ENCODE results near the gene JARID2. TPM values are rescaled to one million over a fixed set of nuclear protein-coding genes. Genes with fewer than 3 reads are reported as not detected.

The JARID2 gene
- total RNA-seq, 1 donor from 2014 or later, result 48.7 TPM

- Mint-ChIP-seq H3K9me3 (peaks cover 3% of the 10 kb centered on the region), H3K4me3 (peak overlapping the region; percentile 66), H3K27me3 (no peaks in the 10 kb centered on the region), H3K27ac (peak overlapping the region; percentile 76), H3K36me3 (ENCODE audit: low read depth) (peaks cover 33% of the 10 kb centered on the region), H3K4me1 (peaks cover 64% of the 10 kb centered on the region)
- no peak for DNase-seq
- intact Hi-C loops (cut with micrococcal nuclease), result loop anchor here (5.0 to 10.0 kb wide), 2 partner anchors 34 to 316 kb away; no protein-coding TSS in a partner anchor
These were observed 62.8 kb downstream of the JARID2 start for GRCh38 chr6:15308435-15309213.

DNA sequence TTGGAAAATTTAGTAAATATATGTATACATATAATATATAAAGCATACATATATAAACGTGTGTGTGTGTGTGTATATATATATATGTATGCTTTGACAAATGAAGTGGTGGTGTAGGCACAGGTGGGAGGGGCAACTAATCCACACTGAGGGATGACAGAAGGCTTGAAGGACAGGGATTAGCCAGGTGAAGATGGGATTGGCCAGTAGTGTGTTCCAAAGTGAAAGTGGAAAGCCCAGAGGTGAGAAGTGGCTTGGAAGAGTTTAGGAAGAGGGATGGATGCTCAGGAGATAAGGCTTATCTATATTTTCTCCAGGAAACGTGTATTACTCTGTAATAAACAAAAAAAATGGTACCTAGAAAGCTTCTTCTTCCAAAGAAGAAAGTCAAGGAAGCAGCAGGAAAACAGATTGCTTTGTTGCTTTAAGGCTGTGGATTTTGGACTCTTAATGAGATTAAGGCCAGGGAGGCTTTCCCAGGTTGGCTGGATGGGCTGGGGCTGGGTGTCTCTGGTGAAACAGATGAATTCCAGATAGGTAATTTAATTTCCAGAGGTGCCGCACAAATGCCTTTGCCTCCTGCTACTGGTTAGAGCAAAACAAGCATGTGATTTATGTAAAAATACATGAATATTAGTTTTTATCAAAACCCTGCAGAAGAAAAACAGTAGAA lies 63.9 kb downstream of the JARID2 start:
- Mint-ChIP-seq H3K4me1 (peaks cover 65% of the 10 kb centered on the region), H3K36me3 (ENCODE audit: low read depth) (peaks cover 30% of the 10 kb centered on the region), H3K9me3 (peaks cover 3% of the 10 kb centered on the region), H3K27me3 (no peaks in the 10 kb centered on the region), H3K27ac (peak overlapping the region; percentile 74), H3K4me3 (no peak overlapping the region)
- intact Hi-C loops (cut with micrococcal nuclease), result loop anchor here (5.0 to 10.0 kb wide), 2 partner anchors 33 to 315 kb away; no protein-coding TSS in a partner anchor
- DNase-seq, result no peak

DNA sequence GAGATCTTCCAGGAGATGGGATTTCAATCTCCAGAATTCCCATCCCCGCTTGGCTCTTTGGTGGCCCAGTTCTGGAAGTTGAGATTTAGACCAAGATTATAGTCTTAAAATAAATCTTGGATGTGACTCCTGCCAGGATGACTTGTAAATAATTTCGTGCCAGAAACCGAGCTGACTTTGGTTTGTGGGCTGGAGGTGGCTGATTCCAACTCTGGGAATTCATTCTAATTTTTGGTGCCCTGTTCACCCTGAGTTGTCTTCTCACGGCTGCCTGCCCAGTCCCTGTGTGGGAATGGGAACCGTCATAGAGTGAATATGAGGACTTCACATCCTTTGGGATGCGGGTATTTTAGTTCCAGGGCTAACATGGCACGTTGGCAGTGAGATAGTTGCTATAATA lies 64.8 kb downstream of the JARID2 start:
- Mint-ChIP-seq H3K27ac (no peak overlapping the region), H3K4me1 (peaks cover 60% of the 10 kb centered on the region), H3K9me3 (peaks cover 3% of the 10 kb centered on the region), H3K36me3 (ENCODE audit: low read depth) (peaks cover 26% of the 10 kb centered on the region), H3K4me3 (no peak overlapping the region), H3K27me3 (no peaks in the 10 kb centered on the region)
- intact Hi-C loops (cut with micrococcal nuclease), result no loop called here
- no peak for DNase-seq

DNA sequence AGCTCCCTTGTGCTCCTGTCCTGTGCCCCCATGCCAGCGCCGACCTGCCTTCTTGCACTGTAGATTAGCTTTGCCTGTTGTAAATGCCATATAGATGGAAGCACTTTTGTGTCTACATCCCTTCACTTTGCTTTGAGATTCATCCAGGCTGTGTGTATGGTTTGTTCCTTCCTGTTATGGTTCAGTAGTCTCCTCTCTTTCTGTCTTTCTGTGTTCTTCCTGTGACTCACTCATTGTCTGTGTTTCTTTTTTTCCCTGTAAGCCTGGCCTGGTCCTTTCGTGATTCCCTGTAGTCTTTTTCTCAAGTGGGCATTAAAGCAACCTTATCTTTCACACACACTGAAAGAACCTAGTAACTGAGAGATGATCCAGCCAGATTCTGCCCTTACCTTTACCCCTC lies 66.6 kb downstream of the JARID2 start:
- DNase-seq, result peak; percentile 68
- peaks cover 24% of the 10 kb centered on the region for H3K36me3 Mint-ChIP-seq (ENCODE audit: low read depth)
- peak overlapping the region; percentile 85 for H3K27ac Mint-ChIP-seq
- peaks cover 71% of the 10 kb centered on the region for H3K4me1 Mint-ChIP-seq
- intact Hi-C loops (cut with micrococcal nuclease), result loop anchor here (2.0 kb wide), 1 partner anchor 14 kb away; no protein-coding TSS in a partner anchor
- peaks cover 3% of the 10 kb centered on the region for H3K9me3 Mint-ChIP-seq
- peak overlapping the region; percentile 12 for H3K4me3 Mint-ChIP-seq
- no peaks in the 10 kb centered on the region for H3K27me3 Mint-ChIP-seq

GRCh38 chr6:15313367-15313766 lies 67.5 kb downstream of the JARID2 start:
- H3K4me3 Mint-ChIP-seq, result no peak overlapping the region

GRCh38 chr6:15316754-15317153 lies 70.9 kb downstream of the JARID2 start:
- Mint-ChIP-seq H3K27me3 (no peaks in the 10 kb centered on the region), H3K4me3 (peak overlapping the region; percentile 21), H3K4me1 (peaks cover 83% of the 10 kb centered on the region), H3K27ac (peak overlapping the region; percentile 31), H3K36me3 (ENCODE audit: low read depth) (peaks cover 30% of the 10 kb centered on the region), H3K9me3 (no peaks in the 10 kb centered on the region)
- intact Hi-C loops (cut with micrococcal nuclease), result loop anchor here (2.0 kb wide), 1 partner anchor 16 kb away; no protein-coding TSS in a partner anchor
- DNase-seq, result no peak

More at GRCh38 chr6:15313367-15313766, 67.5 kb downstream of the JARID2 start:
- no peak for DNase-seq
- Mint-ChIP-seq H3K27ac (no peak overlapping the region), H3K27me3 (no peaks in the 10 kb centered on the region), H3K9me3 (peaks cover 3% of the 10 kb centered on the region), H3K36me3 (ENCODE audit: low read depth) (peaks cover 25% of the 10 kb centered on the region), H3K4me1 (peaks cover 72% of the 10 kb centered on the region)
- intact Hi-C loops (cut with micrococcal nuclease), result loop anchor here (2.0 kb wide), 1 partner anchor 13 kb away; no protein-coding TSS in a partner anchor

DNA sequence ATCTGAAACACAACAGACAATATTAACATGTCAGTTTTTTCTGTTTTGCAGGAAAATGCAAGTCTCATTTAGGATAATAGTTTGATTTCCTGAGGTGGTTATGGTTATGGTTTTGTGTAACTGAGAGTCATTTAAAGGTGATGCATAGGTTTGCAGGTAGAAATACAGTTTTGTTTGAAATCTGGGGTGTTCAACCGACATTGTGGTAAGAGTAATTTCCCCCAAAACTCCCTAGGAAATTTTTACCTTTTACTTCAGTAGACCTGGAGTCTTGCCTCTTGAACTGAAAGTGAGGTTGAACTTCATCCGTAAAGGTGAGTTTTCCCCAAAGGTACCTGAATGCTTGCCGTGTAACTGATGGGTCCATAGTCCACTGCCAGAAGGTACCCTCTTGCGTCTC lies 71.4 kb downstream of the JARID2 start:
- peak overlapping the region; percentile 21 for H3K4me3 Mint-ChIP-seq

GRCh38 chr6:15317934-15318902 lies 72.3 kb downstream of the JARID2 start:
- H3K36me3 Mint-ChIP-seq (ENCODE audit: low read depth), result peaks cover 36% of the 10 kb centered on the region
- H3K27ac Mint-ChIP-seq, result peak overlapping the region; percentile 71
- DNase-seq, result no peak
- no peaks in the 10 kb centered on the region for H3K9me3 Mint-ChIP-seq
- peak overlapping the region; percentile 46 for H3K4me3 Mint-ChIP-seq
- intact Hi-C loops (cut with micrococcal nuclease), result loop anchor here (2.0 kb wide), 1 partner anchor 17 kb away; no protein-coding TSS in a partner anchor
- H3K4me1 Mint-ChIP-seq, result peaks cover 84% of the 10 kb centered on the region
- no peaks in the 10 kb centered on the region for H3K27me3 Mint-ChIP-seq

More for the DNA sequence above, 71.4 kb downstream of the JARID2 start:
- no peak for DNase-seq
- peaks cover 34% of the 10 kb centered on the region for H3K36me3 Mint-ChIP-seq (ENCODE audit: low read depth)
- H3K9me3 Mint-ChIP-seq, result no peaks in the 10 kb centered on the region
- intact Hi-C loops (cut with micrococcal nuclease), result loop anchor here (2.0 kb wide), 1 partner anchor 16 kb away; no protein-coding TSS in a partner anchor
- H3K27ac Mint-ChIP-seq, result peak overlapping the region; percentile 71
- H3K4me1 Mint-ChIP-seq, result peaks cover 85% of the 10 kb centered on the region
- H3K27me3 Mint-ChIP-seq, result no peaks in the 10 kb centered on the region

DNA sequence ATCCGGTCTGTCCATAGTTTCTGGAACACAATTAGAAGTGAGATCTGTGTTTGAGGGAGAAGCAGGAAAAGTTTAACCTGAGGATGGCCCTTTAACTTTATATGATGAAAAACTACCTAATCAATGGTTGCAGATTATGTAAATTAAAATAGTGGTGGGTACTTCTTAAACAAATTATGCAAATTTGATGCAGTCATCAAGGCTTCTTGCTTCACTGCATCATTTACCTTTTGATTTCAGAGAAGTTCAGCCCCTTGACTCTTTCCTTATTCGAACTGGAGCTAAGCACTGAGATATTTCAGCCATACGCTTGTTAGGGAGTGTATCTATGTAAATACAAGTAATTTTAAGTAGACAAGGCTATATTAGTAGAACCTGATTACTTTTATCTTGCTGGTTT lies 73.8 kb downstream of the JARID2 start:
- intact Hi-C loops (cut with micrococcal nuclease), result loop anchor here (1.0 kb wide), 1 partner anchor 8 kb away; no protein-coding TSS in a partner anchor
- DNase-seq, result no peak
- Mint-ChIP-seq H3K36me3 (ENCODE audit: low read depth) (peaks cover 43% of the 10 kb centered on the region), H3K27ac (peak overlapping the region; percentile 71), H3K4me3 (peak overlapping the region; percentile 46), H3K27me3 (no peaks in the 10 kb centered on the region), H3K9me3 (no peaks in the 10 kb centered on the region), H3K4me1 (peaks cover 74% of the 10 kb centered on the region)

GRCh38 chr6:15320693-15321092 lies 74.8 kb downstream of the JARID2 start:
- intact Hi-C loops (cut with micrococcal nuclease), result no loop called here
- no peaks in the 10 kb centered on the region for H3K9me3 Mint-ChIP-seq
- H3K4me3 Mint-ChIP-seq, result no peak overlapping the region
- H3K27me3 Mint-ChIP-seq, result no peaks in the 10 kb centered on the region
- peaks cover 77% of the 10 kb centered on the region for H3K4me1 Mint-ChIP-seq
- peak overlapping the region; percentile 3 for H3K27ac Mint-ChIP-seq
- peaks cover 49% of the 10 kb centered on the region for H3K36me3 Mint-ChIP-seq (ENCODE audit: low read depth)
- no peak for DNase-seq

GRCh38 chr6:15322184-15322583 lies 76.3 kb downstream of the JARID2 start:
- DNase-seq, result no peak
- Mint-ChIP-seq H3K27ac (peak overlapping the region; percentile 8), H3K4me1 (peaks cover 72% of the 10 kb centered on the region), H3K27me3 (no peaks in the 10 kb centered on the region), H3K9me3 (no peaks in the 10 kb centered on the region), H3K4me3 (no peak overlapping the region), H3K36me3 (ENCODE audit: low read depth) (peaks cover 50% of the 10 kb centered on the region)
- intact Hi-C loops (cut with micrococcal nuclease), result no loop called here

DNA sequence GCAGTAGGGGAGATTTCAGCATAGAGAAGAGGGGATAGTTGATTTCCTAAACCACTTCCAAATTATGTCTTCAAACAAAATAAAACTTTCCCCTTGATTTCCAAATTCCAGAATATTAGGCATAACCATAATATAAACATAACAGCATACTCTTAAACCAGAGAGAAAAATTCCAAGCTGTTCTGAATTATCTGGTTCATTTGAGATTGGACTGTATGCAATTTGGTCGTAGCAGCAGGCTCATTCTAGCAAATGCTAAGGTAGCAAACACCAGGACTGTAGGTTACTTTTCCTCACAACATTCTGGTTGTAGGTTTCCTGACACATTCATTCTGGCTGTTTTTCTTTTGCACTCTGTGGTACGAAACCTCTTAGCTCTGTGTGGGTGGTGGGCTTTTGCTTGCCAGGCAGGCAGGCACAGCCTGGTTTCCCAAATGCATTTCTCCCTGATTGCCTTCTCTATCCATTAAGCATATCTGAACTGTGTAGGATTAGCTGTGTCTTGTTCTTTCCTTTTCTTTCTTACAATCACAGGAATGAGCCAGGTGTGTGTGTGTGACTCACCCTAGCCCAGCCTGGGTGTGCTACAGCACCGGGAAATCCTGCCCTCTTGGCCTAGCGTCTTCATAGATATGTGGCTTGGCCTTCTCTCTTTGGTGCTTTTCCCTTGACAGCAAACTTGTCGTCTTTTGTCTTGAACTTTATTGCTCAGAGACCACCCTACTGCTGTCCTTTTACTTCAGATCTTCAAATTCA lies 77.1 kb downstream of the JARID2 start:
- DNase-seq, result no peak
- Mint-ChIP-seq H3K27ac (peak overlapping the region; percentile 38), H3K9me3 (no peaks in the 10 kb centered on the region), H3K4me3 (peak overlapping the region; percentile 4), H3K27me3 (no peaks in the 10 kb centered on the region), H3K36me3 (ENCODE audit: low read depth) (peaks cover 47% of the 10 kb centered on the region), H3K4me1 (peaks cover 72% of the 10 kb centered on the region)
- intact Hi-C loops (cut with micrococcal nuclease), result no loop called here

All from activated CD4-positive, alpha-beta T cell treated with anti-CD3 and anti-CD28 coated beads, Interleukin-2, amount 10 ng/mL, durations not matched to agents 24 days and 14 days (primary cell).